ENCODE data around the gene PLXNA3. TPM values are rescaled to one million over a fixed set of nuclear protein-coding genes. Genes with fewer than 3 reads are reported as not detected.

Gene PLXNA3
- total RNA-seq, 4 donors from 2014 or later = 17.0 to 44.4 (median 24.2) TPM

DNA sequence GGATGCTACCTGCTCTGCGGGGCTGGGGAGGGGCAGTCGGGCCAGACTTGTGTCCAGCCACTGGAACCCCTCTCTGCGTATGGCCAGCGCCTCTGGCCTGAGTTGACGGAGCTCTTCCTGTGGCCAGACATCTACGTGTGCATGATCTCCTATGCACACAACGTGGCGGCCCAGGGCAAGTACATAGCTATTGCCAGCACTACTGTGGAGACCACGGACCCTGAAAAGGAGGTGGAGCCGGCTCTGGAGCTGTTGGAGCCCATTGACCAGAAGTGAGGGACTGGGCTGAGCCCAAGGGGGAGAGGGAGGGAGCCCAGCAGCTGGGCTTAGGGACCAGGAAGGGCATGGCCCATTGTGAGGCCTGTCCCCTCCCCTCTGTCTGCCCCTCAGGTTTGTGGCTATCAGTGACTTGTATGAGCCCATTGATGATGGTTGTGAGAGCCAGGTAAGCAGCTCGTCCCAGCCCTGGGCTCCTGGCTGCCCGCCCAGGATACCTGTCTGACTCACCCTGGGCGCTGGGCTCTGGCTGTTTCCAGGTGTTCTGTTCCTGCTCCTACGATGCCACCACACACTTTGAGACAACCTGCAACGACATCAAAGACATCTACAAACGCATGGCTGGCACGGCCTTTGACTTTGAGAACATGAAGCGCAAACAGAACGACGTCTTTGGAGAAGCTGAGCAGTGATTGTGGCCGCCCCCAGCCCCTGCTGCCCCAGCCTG is 15.9 kb upstream of the PLXNA3 start:
- Histone ChIP-seq H3K4me1 (peaks cover 0 to 56% (median 0%) of the 10 kb centered on the region in 4 donors), H3K9me3 (no peaks in the 10 kb centered on the region), H3K36me3 (peaks cover 0 to 41% (median 0%) of the 10 kb centered on the region in 3 donors), H3K27ac (no peak overlapping the region), H3K4me3 (no peak overlapping the region), H3K27me3 (no peaks in the 10 kb centered on the region)
- 72 to 77% methylated on average over 6 to 20 of the region's 21 CpGs for WGBS, 2 donors
- TF ChIP-seq POLR2A (IDR thresholded peaks at IDR 0.05) (no peak), EP300 (IDR thresholded peaks at IDR 0.05) (no peak)
- TF ChIP-seq, protein P1, sequence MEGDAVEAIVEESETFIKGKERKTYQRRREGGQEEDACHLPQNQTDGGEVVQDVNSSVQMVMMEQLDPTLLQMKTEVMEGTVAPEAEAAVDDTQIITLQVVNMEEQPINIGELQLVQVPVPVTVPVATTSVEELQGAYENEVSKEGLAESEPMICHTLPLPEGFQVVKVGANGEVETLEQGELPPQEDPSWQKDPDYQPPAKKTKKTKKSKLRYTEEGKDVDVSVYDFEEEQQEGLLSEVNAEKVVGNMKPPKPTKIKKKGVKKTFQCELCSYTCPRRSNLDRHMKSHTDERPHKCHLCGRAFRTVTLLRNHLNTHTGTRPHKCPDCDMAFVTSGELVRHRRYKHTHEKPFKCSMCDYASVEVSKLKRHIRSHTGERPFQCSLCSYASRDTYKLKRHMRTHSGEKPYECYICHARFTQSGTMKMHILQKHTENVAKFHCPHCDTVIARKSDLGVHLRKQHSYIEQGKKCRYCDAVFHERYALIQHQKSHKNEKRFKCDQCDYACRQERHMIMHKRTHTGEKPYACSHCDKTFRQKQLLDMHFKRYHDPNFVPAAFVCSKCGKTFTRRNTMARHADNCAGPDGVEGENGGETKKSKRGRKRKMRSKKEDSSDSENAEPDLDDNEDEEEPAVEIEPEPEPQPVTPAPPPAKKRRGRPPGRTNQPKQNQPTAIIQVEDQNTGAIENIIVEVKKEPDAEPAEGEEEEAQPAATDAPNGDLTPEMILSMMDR (IDR thresholded peaks at IDR 0.05) = no peak
- no peak for DNase-seq (ENCODE audit: low spot score in 2 of 2)

DNA sequence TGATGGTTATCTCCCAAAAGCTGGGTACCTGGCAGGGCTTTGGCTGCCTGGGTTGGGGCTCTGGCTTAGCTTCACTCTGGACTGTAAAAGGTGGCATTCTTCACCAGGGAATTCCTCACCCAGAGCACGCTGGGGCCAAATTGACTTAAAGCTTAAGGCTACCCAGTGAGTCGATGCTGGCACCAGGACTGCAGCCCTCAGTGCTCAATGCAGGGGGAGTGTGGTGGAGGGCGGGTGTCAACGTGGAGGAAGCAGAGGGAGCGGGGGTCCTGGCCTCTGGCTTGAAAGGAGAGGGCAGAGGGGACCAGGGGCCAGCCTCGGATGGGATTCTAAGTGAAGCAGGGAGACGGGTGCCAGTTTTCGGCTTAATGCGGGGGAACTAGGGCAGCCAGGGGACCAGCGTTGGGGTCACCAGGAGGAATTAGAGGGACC is 14.6 kb upstream of the PLXNA3 start:
- H3K4me3 ChIP-seq = peak overlapping the region; percentile 11 to 66 (median 44)
- 7 to 45% methylated on average over 9 to 10 of the region's 10 CpGs for WGBS, 2 donors
- H3K27me3 ChIP-seq = no peaks in the 10 kb centered on the region
- peaks cover 0 to 50% (median 0%) of the 10 kb centered on the region in 3 donors for H3K36me3 ChIP-seq
- H3K9me3 ChIP-seq = no peaks in the 10 kb centered on the region
- no peak for TF ChIP-seq POLR2A (IDR thresholded peaks at IDR 0.05)
- TF ChIP-seq, protein P1 (IDR thresholded peaks at IDR 0.05) = no peak
- no peak for TF ChIP-seq EP300 (IDR thresholded peaks at IDR 0.05)
- H3K27ac ChIP-seq = peak overlapping the region; percentile 83 to 95 (median 94)
- peaks cover 0 to 50% (median 0%) of the 10 kb centered on the region in 4 donors for H3K4me1 ChIP-seq
- no peak for DNase-seq (ENCODE audit: low spot score in 2 of 2)

DNA sequence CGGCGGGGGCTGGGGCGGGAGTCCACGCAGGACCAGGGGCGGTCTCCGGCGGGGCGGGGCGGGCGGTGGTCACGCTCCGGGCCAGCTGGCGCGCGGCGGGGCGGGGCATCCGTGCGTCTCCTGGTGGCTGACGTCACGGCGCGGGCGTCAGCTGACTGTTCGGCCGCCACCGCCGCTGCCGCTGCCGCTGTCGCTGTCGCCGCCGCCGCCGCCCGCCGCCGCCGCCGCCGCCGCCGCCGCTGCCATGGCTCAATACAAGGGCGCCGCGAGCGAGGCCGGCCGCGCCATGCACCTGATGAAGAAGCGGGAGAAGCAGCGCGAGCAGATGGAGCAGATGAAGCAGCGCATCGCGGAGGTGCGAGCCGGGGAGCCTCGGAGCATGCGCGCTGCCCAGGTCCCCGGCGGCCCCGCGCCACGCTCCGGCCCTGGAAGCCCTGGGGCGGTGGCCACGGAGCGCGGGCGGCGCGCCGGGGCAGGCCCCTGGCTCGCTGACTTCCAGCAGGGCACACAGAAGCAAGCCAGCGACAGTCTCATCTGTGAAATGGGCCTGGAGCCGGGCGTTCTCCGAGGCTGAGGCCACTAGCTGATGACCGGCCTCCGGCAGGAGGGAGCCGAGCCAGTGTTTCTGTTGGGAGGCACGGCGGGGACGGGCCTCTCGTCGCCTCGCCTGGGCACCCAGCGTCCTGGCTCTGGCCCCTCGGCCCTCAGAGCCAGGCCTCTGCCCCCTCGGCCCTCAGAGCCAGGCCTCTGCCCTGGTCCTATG is 13.9 kb upstream of the PLXNA3 start, which contains the start of gene FAM50A:
Gene FAM50A (plus strand): TSS at position 150 of the 763 bp plus-strand sequence. CDS start 95 bp downstream, at position 245.
- 0 to 31% methylated on average over 3 to 27 of the region's 94 CpGs for WGBS, 2 donors
- TF ChIP-seq, protein P1 (IDR thresholded peaks at IDR 0.05) = peak in 2 of 5 experiments; percentile 28 to 45
- TF ChIP-seq POLR2A (IDR thresholded peaks at IDR 0.05) (peak; percentile 41 to 86), EP300 (IDR thresholded peaks at IDR 0.05) (no peak)
- H3K27me3 ChIP-seq = no peaks in the 10 kb centered on the region

DNA sequence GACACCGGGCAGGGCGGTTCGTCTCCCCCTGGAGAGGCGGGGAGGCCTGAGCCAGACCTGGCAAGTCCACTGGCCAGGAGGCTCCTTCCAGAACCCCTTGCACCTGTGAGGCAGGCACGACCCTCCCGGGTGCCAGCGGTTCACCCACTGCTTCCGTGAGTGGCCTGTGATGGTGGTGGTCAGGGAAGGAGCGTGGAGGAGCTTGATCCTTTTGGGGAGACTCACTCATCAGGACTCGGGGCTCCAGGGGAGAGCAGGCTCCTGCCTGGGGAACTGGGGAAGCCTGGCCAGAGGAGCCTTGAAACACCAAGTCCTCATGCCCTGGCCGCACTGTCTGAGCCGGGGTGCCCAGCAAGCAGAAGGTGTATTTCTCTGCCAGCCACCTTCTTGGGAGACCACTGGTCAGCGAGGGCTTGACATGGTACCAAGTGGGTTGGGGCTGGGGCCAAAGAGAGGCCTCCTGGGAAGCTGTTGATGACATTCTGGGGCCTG is 13.3 kb upstream of the PLXNA3 start:
- Histone ChIP-seq H3K36me3 (peaks cover 0 to 63% (median 0%) of the 10 kb centered on the region in 3 donors), H3K4me1 (peaks cover 0 to 37% (median 0%) of the 10 kb centered on the region in 4 donors), H3K9me3 (no peaks in the 10 kb centered on the region), H3K4me3 (peak overlapping the region; percentile 38 to 66 (median 58)), H3K27ac (peak overlapping the region; percentile 81 to 95 (median 88)), H3K27me3 (no peaks in the 10 kb centered on the region)
- 83% methylated on average over 7 of the region's 13 CpGs; no CpG with 5 or more reads in 1 of the 2 donors for WGBS, 2 donors
- TF ChIP-seq POLR2A (IDR thresholded peaks at IDR 0.05) (no peak), EP300 (IDR thresholded peaks at IDR 0.05) (no peak)
- TF ChIP-seq, protein P1 (IDR thresholded peaks at IDR 0.05) = no peak
- DNase-seq (ENCODE audit: low spot score in 2 of 2) = no peak

More for the DNA sequence above, 13.9 kb upstream of the PLXNA3 start, which contains the start of gene FAM50A:
- Histone ChIP-seq H3K36me3 (peaks cover 0 to 57% (median 0%) of the 10 kb centered on the region in 3 donors), H3K4me1 (peaks cover 0 to 43% (median 0%) of the 10 kb centered on the region in 4 donors), H3K4me3 (peak within 1 kb of the TSS; percentile 38 to 66 (median 58)), H3K9me3 (no peaks in the 10 kb centered on the region), H3K27ac (peak within 1 kb of the TSS; percentile 83 to 95 (median 94))
- DNase-seq (ENCODE audit: low spot score in 2 of 2) = peak; percentile 67 to 71
